Daoy (cell line): ENCODE results near the gene COL6A3. TPM values are rescaled to one million over a fixed set of nuclear protein-coding genes. Genes with fewer than 3 reads are reported as not detected.
"Not testable (repeated sequence)": the region's sequence is repeated elsewhere in the genome, so short reads cannot be mapped to it uniquely, and the experiment has no call there.

Source experiments
- DNase-seq: peaks from one replicate; pipeline ENCODE4 v3.0.0-alpha.2; 2015; ENCODE audit warnings: low read depth
- total RNA-seq: library from RNA; depleted of rRNA; stranded (reverse); fragments of >200 nt; shearing (Covaris generic); gene quantifications from 2 replicates; pipeline ENCODE4 v1.2.3, GENCODE V29; 2014

Gene COL6A3
- total RNA-seq, 1 experiment from 2014 or later = 296 TPM

GRCh38 chr2:237412646-237412987, 1.3 kb downstream of the COL6A3 start:
- no peak for DNase-seq

GRCh38 chr2:237411683-237412423, 2.1 kb downstream of the COL6A3 start:
- DNase-seq = peak; percentile 60

- DNase-seq = peak; percentile 20
Observed at GRCh38 chr2:237411092-237411601, 2.8 kb downstream of the COL6A3 start.

- not testable (repeated sequence) for DNase-seq
Observed at GRCh38 chr2:237409263-237409662, 4.7 kb downstream of the COL6A3 start.

- DNase-seq = peak; percentile 55
Observed at GRCh38 chr2:237408335-237409000, 5.5 kb downstream of the COL6A3 start.

- no peak for DNase-seq
Observed at GRCh38 chr2:237407700-237408099, 6.3 kb downstream of the COL6A3 start.

GRCh38 chr2:237406371-237406895, 7.5 kb downstream of the COL6A3 start:
- no peak for DNase-seq

DNA sequence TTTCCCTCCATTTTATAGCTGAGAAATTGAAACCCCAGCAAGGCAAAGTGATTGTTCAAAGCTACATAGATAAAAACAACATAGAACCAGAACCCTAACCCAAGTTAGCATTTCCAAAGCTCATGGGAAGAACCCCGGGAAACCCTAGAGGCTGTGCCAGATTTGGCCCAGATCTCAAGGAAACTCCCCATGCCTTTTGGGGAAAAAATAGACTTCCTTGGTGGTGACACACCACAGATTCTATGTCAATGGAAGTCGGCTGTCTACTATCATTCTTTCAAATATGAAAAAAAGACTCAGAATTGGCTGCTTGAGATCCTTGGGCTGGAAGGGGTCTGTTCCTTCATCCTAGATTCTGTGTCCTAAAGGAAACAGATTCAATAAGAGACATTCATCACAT, 8.4 kb downstream of the COL6A3 start:
- DNase-seq = no peak

- no peak for DNase-seq
Observed at GRCh38 chr2:237405006-237405559, 8.9 kb downstream of the COL6A3 start.

GRCh38 chr2:237404413-237404812, 9.6 kb downstream of the COL6A3 start:
- no peak for DNase-seq

DNA sequence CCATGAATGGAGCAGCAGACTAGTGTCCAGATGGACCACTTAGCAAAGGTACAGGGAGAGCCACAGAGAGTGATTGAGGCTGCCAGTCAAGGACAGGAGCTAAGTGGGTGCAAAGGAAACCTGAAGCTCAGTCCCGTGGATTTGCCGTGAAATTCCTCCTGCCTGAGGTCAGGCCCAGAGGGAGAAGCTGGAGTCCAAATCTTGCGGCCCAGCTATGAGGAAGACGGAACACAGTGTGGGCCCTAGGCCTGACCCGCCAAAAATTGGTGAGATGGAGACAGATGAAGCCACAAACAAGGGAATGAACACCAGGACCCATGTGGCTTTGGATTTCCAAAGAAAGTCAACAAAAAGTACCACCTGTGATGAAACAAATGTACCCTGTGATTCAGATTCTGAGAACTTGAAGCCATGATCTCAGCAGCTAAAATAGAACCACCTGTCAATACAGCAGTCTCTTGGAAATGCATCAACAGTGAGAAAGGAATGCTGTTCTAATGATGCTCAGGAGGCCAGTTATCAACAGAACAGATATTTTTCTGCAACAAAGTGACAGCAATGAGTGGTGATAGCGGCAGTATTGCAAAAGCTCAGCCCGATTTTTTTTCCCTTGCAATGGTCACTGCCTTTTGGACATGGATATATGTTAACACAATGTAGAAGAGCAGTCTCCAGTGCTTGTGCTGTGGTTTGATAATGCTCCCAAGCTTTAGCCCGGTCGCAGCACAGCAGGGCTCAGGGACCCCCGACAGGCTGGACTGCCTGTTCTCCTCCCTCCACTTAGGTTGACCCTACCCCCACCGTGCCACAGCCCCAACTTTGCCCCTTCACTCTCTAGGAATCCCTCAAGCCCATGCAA, 10.7 kb downstream of the COL6A3 start:
- DNase-seq = no peak

GRCh38 chr2:237400199-237400598, 13.8 kb downstream of the COL6A3 start:
- DNase-seq = no peak

DNA sequence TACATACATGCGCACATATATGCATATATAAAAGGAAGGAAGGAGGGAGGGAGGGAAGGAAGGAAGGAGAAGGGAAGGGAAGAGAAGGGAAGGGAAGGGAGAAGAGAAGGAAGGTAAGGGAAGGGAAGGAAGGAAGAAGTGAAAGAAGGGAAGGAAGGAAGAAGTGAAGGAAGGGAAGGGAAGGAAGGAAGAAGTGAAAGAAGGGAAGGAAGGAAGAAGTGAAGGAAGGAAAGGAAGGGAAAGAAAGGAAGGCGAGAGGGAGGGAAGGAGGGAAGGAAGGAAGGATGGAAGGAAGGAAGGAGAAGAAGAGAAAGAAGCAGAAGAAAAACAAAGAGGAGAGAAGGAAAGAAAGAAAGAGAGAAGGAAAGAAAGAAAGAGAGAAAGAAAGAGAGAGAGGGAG, 16.9 kb downstream of the COL6A3 start:
- DNase-seq = no peak

- DNase-seq = peak; percentile 12
Observed at GRCh38 chr2:237393523-237393922, 20.4 kb downstream of the COL6A3 start.

- DNase-seq = no peak
Observed at GRCh38 chr2:237392186-237392585, 21.8 kb downstream of the COL6A3 start.

- DNase-seq = no peak
Observed at GRCh38 chr2:237391140-237391539, 22.8 kb downstream of the COL6A3 start.

- no peak for DNase-seq
Observed at GRCh38 chr2:237390235-237390634, 23.7 kb downstream of the COL6A3 start.

DNA sequence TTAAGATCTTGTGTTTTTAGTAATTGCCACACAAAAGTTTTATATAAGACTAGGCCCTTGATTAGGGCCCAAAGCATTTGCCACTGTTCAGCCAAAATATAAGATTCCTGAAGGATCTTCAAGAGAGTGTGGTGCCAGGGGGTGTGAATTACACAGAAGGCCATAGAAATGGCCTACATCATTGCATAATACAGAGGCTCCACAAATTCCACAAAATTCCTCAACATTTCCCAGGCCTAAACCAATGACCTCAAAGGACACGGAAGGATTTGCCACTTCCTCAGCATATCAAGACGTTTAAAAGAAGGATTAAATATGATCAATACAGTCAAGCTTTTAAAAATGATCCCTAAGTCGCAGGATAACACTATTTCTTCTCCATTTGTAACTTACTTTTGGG, 24.1 kb downstream of the COL6A3 start:
- no peak for DNase-seq

GRCh38 chr2:237388036-237388435, 25.9 kb downstream of the COL6A3 start:
- no peak for DNase-seq

DNA sequence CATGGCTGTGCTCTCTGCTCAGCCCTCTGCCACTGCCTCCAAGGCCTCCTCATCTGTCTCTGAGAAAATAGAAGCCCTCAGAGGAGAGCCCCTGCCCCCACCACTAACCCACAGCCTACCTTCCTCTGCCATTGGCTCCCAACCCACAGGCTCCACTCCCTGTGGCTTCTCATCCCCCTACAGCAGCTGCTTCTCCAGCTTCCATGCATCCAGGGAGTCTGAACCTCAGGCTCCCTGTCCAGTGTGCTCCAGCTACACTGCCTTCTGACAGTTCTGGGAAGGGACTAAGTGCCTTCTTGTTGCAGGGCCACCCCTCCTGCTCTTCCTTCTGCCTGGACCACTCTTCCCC, 29.3 kb downstream of the COL6A3 start:
- DNase-seq = no peak

DNA sequence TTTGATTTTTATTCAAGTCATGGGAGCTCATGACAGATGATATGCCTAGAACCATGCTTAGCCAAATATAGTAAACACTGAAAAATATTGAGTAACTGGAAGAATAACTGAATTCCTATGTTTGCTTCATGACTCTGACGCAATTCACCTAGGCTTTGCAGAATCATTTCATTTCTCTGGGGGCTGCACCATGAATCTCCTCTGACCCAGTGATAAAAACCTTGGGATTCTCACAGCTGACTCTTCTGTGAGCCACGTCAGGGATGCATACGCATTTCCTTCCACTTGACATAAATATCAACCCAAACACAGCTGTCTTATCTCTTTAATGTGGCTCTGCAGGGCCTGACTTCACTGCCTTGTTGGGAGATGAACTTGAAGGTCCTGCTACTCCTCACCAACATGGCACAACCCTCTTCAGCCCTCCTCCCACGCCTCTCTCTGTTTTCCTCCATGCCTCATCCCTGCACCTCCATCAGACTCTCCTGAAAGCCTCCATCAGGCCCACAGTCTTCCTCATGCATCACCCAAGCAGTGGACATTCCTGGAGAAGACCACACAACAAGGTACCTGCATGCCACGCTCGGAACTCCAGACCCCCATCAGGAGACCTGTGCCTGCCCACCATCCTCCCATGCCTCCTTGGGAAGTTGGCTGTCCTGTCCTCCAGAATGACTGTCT, 29.8 kb downstream of the COL6A3 start:
- no peak for DNase-seq
